DLD1 (cell line): Measurements from ENCODE around the gene PRR35.

ENCODE experiments used
- in situ Hi-C: cut with HindIII; loops from 2 replicates; pipeline ENCODE4 v1.10.0; 2017; ENCODE audit warnings: low sequenced_read_pairs

Gene PRR35

DNA sequence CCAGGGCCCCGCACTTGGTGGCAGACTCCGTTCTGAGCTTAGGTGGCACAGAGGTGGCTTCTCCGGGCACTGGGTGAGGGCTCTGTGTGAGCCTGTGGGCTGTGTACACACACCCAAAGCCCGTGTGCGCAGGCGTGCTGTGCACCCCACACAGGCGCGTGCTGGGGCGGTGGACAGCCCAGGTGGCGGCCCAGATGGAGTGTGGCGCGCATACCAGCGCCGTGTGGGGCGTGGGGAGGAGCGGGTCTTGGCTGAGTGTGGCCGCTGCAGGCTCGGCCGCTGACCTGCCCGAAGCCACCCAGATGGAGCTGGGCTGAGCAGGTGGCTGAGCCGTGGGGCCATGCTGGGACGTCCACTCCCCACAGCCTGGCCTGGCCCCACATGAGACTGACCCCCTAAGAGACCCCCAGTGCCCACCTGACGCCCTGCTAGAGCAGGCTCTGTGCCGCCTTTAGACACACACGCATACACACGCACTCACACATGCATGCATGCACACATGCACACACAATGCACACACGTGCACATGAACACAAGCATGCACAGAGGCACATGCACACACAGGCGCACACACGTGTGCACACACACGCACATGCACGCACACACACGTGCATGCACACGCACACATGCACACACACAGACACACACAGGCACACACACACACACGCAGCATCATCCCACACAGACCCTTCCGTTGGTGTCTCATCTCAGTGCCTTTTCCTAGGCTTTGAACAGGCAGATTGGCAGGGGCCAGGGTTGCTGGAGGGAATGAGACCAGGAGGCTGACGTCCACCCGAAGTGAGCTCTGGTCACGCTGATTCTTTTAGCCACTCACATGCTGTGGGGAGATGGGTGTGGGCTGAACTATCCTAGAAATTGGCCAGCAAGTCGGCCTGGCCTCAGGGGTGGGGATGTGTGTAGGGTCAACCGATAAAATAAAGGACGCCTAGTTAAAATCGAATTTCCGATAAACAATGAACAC is 2.1 kb downstream of the PRR35 start:
- in situ Hi-C loops = no loop called here

DNA sequence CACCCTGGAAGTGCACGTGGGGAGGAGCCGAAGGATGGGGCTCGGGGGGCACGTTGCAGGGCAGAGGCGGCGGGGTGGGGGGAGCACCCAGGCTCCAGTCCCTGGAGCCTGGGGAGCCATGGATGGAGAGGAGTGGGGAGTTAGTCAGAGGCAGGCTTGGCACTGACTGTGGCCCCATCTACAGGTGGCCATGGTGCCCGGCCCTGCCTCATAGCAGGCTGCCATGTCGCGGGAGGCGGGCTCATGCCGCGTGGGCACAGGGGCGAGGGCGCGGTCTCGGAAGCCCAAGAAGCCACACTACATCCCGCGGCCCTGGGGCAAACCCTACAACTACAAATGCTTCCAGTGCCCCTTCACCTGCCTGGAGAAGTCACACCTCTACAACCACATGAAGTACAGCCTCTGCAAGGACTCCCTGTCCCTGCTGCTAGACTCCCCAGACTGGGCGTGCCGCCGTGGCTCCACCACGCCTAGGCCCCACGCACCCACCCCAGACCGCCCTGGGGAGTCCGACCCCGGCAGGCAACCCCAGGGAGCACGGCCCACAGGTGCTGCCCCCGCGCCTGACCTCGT is 3.0 kb downstream of the PRR35 start:
- in situ Hi-C loops = no loop called here

DNA sequence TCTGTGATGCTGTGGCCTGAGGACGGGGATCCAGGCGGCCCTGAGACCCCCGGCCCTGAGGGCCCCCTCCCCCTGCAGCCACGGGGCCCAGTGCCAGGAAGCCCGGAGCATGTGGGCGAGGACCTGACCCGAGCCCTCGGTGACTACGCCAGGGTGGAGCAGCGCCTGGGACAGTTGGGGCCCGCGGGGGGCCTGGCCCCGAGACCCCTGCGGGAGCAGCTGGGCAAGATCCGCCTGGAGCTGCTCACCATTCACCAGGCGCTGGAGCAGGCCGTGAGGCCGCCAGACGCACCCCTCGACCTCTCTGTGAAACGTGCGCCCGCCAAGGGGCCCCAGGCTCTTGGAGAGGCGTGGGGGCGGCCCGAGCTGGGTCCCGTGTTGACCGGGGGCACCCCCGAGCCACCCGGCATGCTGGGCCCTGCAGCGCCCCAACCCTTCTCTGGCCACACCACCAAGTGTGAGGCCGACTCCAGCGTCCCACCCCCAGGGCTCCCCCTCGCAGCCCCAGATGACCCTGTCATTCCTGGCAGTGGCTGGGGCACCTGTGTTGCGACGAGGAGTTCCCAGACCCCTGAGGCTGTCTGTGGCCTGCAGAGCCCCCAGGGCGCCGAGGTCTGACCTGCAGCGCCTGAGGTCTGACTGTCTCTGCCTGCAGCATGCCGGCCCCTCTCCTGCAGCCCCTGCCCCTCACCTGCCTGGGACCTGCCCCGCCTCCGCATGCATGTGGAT is 4.7 kb downstream of the PRR35 start:
- in situ Hi-C loops = no loop called here

DNA sequence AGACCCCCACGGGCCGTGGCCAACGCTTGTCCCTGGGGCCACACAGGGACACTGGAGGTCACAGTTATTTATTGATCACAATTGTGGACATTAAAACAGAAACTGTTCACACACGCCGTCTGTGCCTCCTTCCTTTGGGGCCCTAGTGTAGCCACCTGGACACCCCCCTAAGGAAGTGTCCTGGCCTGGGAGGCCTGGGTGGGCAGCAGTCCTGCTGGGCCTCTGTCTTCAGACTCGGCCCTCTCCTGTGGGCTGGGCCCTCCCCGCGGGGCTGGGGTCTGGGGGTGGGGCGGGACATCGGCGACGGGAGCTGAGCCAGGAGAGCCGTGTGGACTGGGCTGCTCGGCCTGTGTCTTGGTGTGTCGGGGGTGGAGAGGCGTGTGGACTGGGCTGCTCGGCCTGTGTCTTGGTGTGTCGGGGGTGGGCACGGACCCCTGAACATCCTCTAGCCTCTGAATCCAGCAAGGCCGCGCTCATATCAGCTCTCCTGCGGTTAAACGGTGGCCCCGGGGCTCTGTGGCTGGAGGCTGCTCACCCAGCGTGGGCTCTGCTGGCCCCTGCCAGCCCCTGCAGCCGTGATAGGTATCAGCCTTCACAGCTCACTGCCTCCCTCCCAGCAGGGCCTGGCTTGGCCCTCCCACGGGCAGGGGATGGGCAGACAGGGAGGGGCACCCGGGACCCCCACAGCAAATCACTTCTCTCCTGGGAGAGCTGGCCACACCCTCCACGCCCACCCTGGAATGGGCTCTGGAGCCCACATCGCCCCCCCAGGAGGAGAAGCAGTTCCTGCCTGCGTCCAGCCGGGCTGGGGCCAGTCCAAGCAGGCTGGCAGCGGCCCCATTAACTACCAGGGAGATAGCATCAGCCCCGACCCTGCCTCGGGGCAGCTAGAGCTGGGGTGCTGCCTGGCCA is 5.5 kb downstream of the PRR35 start:
- in situ Hi-C loops = no loop called here

DNA sequence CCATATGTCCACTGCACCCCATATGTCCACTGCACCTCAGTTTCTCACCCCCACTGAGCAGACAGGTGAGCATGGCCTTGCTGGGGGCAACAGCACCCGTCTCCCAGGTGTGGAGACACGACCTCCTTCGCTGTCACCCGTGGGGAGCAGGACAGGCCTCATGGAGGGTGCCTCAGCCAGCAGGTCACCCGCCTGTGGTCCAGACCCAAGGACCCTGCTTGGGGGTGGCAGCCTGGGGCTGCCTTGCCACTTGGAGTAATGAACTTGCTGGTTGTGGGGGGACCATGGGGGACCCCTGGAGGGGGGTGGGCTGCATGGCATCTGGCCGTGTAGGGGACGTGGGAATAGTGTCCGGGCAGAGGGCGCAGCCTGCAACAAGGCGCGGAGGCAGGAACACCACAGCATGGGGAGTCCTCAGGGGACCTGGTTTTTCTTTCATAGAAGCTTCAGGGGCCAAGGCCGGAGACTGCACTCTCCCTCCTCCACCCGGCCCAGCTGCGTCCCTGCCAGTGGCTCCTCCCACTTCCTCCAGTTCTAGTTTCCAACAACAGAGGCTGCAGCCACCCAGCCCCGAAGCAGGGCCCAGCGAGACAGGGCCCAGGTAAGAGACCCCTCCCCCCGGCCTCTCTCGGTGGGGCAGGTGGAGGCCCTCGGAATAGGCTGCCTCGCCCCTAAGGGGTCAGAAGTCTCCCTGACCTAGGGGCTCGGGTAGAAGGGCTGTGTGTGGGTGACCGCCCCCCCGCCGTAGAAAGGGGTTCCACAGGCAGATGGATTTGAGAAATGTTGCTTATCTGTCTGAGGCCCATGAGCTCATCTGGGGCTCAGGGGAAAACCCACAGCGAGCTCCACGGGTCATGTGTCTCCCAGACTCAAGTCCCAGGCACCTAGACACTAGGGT is 6.5 kb downstream of the PRR35 start, which contains the start of gene NHLRC4:
Gene NHLRC4 (plus strand): TSS at position 531 of the 898 bp plus-strand sequence. CDS start 1,043 bp downstream, outside the sequence.
- in situ Hi-C loops = no loop called here

DNA sequence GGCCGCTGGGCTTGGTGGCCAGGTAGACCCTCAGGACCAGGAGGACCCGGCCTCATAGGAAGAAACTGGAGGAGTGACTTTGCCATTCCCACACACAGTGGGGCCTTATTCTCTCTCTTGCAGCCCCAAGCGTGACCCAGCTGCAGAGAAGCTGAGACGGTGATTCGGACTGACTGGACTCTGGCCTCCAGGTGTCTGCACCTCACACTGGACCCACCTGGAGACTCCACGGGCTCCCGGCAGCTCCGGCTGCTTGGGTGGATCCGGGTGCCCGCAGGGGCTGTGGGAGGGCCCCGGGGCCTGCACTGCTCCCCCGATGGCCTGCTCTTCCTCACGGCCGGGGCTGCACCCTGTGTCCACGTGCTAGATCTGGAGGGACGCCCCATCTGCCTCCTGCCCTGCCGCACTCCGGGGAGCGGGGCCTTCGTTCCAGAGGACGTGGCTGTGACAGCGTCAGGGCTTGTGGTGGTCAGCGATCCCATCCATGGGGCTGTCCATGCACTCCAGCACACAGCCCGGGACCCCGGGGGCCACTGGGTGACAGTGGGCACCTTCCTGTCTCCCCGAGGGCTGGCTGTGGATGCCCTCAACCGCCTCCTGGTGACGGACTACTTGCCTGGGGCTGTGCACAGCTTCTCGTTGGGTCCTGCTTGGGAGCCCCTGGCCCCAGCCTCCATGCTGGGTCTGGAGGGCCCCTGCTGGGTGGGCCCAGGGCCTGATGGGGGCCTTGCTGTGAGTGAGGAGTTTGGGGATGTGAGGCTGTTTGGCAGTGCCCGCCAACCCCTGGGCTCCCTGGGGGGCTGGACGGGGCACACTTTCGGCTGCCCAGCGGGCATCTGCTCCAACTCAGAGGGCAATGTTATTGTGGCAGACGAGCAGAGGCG is 7.4 kb downstream of the PRR35 start:
- in situ Hi-C loops = no loop called here

DNA sequence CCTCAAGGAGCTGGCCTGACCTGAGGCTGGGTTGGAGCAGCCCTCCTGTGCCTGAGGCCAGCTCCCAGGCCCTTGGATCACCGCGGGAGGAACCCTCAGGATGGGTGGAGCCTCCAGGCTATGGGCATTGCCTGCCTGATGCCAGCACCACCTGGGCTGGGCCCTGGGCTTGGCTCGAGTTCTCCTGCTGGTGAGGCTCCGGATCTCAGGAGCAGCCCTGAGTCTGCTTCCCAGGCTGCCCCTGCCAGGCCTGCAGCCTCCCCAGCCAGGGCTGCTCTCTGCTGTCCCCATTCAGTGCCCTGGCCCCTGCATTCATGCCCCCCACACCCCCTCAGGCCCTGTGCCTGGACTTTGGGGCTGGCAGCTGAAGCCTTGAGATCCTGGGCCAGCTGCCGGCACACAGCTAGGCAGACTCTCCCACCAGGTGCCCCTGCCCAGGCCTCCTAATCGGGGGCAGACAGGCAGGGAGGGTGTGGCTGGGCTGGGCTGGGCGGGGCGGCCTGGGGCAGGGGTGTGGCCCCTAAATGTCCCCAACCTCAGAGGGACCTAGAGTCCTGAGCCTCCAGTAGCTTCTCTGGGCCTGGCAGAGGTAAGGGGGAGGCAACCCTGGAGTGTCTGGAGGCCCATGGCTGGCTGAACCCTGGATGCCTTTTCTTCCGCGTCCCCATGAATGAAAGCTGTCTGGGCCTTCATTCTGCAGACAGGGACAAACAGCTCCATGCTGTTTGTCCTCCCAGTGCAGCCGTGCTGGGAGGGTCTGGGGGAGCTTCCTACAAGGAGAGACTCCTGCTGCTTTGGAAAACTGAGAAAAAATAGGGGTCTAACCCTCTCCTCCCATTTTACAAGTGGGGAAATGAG is 8.4 kb downstream of the PRR35 start:
- in situ Hi-C loops = no loop called here

DNA sequence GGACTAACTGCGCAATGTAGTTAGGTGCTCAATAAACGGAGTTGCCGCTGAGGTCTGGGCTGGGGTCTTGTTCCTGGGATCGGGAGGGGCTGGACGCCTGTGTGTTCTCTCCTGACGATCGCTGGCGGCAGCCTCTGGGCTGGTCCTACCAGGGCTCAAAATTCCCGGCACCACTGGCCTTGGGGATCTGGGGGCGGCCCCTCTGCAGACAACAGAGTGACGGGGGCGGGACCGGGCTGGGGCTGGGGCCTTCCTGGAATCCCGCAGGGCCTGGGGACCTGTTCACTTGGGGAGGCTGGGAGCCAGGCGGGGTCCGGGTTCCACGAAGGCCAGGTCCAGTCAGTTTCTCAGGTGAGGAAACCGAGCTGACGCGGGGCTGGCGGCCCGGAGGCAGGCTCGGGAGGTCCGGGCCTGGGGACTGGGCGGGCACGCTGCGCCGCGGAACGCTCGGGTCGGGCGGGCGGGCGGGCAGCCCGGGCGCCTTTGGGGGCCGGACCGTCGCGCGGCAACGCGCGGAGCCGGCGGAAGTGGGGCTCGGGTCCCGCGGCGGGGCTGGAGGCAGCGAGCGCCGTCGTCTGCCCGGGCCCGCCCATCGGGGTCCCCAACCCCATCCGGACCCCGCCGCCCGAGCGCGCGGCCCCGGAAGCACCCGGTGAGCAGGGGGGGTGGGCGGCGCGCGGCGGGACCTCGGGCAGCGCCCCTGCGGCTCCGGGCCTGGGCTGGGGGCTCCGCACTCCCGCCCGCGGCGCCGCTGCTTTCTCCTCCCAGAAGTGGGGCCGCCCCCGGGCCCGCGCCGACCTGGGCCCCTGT is 9.5 kb downstream of the PRR35 start, which contains the start of gene PIGQ:
Gene PIGQ (plus strand): TSS at position 524 of the 810 bp plus-strand sequence. CDS start 4,107 bp downstream, outside the sequence.
- in situ Hi-C loops = no loop called here

DNA sequence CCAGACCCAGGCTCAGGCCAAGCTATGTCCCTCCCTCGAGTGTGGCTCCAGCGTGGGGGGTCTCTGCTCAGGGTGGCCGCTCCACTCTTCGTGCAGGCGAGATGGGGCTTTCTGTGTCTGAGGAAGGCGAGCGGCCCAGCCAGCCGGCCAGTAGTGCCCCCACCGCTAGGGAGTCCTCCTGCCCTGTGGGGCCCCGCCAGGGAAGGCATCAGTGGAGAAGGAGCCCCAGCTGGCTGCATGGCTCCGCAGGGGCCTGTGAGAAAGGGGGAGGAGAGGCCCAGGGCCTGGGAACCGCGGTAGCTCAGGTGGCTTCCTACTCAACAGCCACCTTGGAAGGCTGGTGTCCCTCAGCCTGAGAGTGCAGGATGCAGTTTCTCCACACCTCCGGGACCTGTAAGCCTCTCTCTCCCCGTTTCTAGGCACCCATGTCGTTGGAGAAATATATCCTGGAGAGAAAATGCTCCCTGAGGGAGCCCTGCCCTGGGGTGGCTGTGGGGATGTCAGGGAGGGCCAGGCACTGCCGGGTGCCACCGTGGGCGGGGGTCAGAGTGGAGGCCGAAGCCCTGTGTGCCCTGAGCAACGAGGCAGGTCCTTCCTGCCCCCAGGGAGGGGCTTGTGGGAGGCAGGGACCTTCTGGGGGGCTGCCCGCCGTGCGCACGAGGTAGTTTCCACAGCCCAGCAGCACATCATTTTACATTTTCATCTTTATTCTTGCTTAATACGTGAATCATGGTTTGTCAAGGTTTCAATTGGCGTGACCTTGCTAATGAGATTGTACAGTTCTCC is 12.9 kb downstream of the PRR35 start:
- in situ Hi-C loops = no loop called here

DNA sequence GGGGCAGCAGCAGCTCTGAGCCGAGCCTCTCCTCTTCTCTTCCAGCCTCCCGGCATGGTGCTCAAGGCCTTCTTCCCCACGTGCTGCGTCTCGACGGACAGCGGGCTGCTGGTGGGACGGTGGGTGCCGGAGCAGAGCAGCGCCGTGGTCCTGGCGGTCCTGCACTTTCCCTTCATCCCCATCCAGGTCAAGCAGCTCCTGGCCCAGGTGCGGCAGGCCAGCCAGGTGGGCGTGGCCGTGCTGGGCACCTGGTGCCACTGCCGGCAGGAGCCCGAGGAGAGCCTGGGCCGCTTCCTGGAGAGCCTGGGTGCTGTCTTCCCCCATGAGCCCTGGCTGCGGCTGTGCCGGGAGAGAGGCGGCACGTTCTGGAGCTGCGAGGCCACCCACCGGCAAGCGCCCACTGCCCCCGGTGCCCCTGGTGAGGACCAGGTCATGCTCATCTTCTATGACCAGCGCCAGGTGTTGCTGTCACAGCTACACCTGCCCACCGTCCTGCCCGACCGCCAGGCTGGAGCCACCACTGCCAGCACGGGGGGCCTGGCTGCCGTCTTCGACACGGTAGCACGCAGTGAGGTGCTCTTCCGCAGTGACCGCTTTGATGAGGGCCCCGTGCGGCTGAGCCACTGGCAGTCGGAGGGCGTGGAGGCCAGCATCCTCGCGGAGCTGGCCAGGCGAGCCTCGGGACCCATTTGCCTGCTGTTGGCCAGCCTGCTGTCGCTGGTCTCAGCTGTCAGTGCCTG is 14.0 kb downstream of the PRR35 start:
- in situ Hi-C loops = no loop called here

DNA sequence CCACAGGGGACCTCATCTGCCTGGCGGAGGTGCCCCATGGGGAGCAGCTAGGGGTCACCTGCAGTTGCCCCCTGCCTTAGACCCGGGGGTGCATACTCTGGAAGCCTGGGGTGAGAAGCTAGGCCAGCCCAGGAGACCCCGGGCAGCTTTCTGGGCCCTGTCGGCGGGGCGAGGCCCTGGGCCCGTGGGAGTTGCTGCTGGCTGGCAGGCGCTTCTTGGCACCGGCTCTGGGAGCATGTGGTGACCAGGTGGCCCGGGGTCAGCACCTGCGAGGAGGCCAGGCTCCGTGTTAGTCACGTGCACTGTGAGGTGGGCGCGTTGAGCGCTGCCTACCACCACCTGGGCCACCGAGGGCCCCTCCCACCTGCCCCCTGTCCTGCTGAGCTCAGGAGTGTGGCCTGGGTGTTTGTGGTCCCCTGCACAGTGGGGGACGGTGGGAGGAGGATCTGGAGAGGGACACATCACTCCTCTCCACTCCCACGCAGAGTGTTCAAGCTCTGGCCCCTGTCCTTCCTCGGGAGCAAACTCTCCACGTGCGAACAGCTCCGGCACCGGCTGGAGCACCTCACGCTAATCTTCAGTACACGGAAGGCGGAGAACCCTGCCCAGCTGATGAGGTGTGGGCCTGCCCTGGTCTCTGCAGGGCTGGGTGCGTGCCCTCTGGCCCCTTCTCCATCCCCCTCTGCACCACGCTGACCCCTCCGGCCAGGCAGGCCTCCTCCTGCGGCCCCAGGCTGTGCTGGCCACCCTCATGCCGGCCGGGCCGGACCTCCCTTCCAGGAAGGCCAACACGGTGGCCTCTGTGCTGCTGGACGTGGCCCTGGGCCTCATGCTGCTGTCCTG is 15.4 kb downstream of the PRR35 start:
- in situ Hi-C loops = no loop called here

DNA sequence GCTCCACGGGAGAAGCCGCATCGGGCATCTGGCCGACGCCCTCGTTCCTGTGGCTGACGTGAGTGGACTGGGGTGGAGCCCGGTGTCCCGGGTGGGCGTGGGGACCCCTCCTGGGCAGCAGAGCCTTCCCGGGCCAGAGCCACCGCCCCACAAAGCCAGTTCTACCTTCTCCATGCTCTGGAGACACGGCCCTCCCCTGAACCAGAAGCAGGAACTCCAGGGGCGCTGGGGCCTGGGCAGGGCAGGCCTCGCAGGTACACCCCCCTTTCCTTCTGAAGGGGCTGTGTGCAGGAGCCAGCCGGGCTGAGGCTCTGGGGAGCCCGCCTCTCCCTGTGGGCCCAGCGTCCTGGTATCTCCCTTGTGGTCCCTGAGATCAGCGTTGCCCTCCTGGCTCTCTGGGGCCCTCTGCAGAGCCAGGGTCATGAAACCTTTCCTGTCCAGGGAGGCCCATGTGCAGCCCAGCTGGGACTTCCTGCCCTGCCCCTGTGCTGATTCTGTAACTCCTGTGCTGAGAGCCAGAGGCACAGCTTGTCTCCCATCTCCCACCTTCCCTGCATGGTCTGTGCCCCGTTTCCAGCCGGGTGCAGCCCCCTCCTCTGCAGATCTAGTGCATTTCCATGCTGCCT is 16.1 kb downstream of the PRR35 start:
- in situ Hi-C loops = no loop called here

DNA sequence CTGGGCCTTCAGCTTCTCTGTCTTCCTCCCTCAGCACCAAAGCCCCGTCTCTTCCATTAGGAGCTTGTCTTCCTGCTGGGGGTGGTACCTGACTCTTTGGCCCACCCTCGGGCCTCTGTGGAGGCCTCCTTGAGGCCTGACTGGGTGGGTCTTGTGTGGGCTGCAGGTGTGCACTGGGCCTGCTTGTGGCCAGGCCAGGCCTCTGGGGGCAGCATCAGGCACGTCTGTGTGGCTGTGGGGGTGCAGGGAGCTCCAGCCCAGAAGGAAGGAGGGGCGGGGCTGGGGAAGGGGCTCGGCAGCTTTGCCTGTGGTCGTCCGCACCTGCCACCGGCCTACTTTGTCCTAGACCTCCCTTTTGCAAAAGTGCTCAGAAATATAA is 16.6 kb downstream of the PRR35 start:
- in situ Hi-C loops = no loop called here

DNA sequence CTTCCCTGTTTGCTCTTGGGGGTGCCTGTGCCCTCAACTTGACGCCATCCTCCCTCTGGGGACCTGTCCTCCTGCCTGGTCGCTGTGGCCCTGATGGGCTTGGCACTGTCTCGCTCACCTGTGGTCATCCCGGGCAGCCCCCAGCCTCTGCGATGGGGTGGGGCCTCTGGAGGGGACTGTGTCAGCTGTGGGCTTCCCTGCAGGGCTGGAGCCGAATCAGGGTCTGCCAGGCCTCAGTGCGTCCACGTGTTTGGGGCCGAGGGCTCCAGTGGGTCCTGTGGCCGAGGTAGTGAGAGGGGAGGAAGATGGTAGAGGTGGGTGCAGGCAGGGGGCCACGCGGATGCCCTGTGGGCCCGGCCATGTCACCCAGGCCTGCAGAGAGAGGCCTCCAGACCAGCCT is 17.6 kb downstream of the PRR35 start:
- in situ Hi-C loops = no loop called here
